OCI-LY1 (cell line): Measurements from ENCODE around the gene TENT4A.

ENCODE experiments used
- H2AFZ ChIP-seq: fragments of 200-600 bp; sonication (generic), shearing (Covaris generic); 2 replicates; pipeline ENCODE4 v1.6.0; 2014; ENCODE audit warnings: antibody characterized with exemption, mild to moderate bottlenecking, low read length
- H3F3A ChIP-seq: fragments of 200-600 bp; sonication (generic), shearing (Covaris generic); 2 replicates; pipeline ENCODE4 v1.6.0; 2014; ENCODE audit warnings: mild to moderate bottlenecking, antibody characterized with exemption, low read length, moderate library complexity; ENCODE audit not compliant: insufficient read depth
- H3K27ac ChIP-seq: fragments of 200-600 bp; sonication (generic); 2 replicates; pipeline ENCODE4 v1.5.1; 2014; ENCODE audit warnings: low read length, mixed run types, mild to moderate bottlenecking, low read depth; ENCODE audit not compliant: poor library complexity, severe bottlenecking
- H3K27me3 ChIP-seq: fragments of 200-600 bp; sonication (generic); 2 replicates; pipeline ENCODE4 v1.6.0; 2014; ENCODE audit warnings: antibody characterized with exemption, mild to moderate bottlenecking, low read length, moderate library complexity; ENCODE audit not compliant: insufficient read depth
- H3K36me3 ChIP-seq: fragments of 200-600 bp; sonication (generic); 2 replicates; pipeline ENCODE4 v1.6.1; 2014; ENCODE audit warnings: mild to moderate bottlenecking, antibody characterized with exemption, low read length, moderate library complexity, mixed read lengths; ENCODE audit not compliant: insufficient read depth
- H3K4me1 ChIP-seq: fragments of 200-600 bp; sonication (generic); 2 replicates; pipeline ENCODE4 v1.5.1; 2014; ENCODE audit warnings: mild to moderate bottlenecking, low read length, moderate library complexity; ENCODE audit not compliant: insufficient read depth, severe bottlenecking
- H3K4me2 ChIP-seq: fragments of 200-600 bp; sonication (generic), shearing (Covaris generic); 2 replicates; pipeline ENCODE4 v1.6.1; 2014; ENCODE audit warnings: low read length
- H3K4me3 ChIP-seq: fragments of 200-600 bp; sonication (generic); 2 replicates; pipeline ENCODE4 v1.5.1; 2014; ENCODE audit warnings: low read length, low read depth, mild to moderate bottlenecking, mixed read lengths; ENCODE audit not compliant: poor library complexity, severe bottlenecking
- H3K79me2 ChIP-seq: fragments of 200-600 bp; shearing (Covaris generic); 2 replicates; pipeline ENCODE4 v1.6.1; 2016; ENCODE audit warnings: mixed run types, low read length, mixed read lengths; ENCODE audit not compliant: insufficient read depth
- H3K9ac ChIP-seq: fragments of 200-600 bp; sonication (generic), shearing (Covaris generic); 2 replicates; pipeline ENCODE4 v1.6.1; 2014; ENCODE audit warnings: mild to moderate bottlenecking, low read length, mixed read lengths
- H3K9me2 ChIP-seq: fragments of 200-600 bp; sonication (generic), shearing (Covaris generic); 2 replicates; pipeline ENCODE4 v1.6.1; 2014; ENCODE audit warnings: low read depth, mild to moderate bottlenecking, low read length, mixed read lengths
- H3K9me3 ChIP-seq: fragments of 200-600 bp; shearing (Covaris generic); 2 replicates; pipeline ENCODE4 v1.6.1; 2014; ENCODE audit warnings: low read length, mixed read lengths
- H4K20me1 ChIP-seq: fragments of 200-600 bp; sonication (generic), shearing (Covaris generic); 2 replicates; pipeline ENCODE4 v1.6.0; 2016; ENCODE audit warnings: mild to moderate bottlenecking, low read length; ENCODE audit not compliant: insufficient read depth
- EZH2 ChIP-seq: fragments of 200-600 bp; sonication (generic), shearing (Covaris generic); IDR thresholded peaks from 2 replicates; pipeline ENCODE4 v1.8.0; 2017; ENCODE audit warnings: borderline replicate concordance, mixed run types, mild to moderate bottlenecking, antibody characterized with exemption, low read length, moderate library complexity, mixed read lengths
- TF ChIP-seq, protein P1 (sequence below): fragments of 200-600 bp; sonication (generic), shearing (Covaris generic); IDR thresholded peaks from 2 replicates; pipeline ENCODE4 v1.5.1; 2017; ENCODE audit warnings: mild to moderate bottlenecking, antibody characterized with exemption, low read length, moderate library complexity, mixed read lengths

The TENT4A gene

GRCh38 chr5:6742081-6742758 lies 29.0 kb downstream of the TENT4A start:
- Histone ChIP-seq H3K36me3 (peaks cover 78% of the 10 kb centered on the region), H3K9me3 (no peaks in the 10 kb centered on the region), H3F3A (no peaks in the 10 kb centered on the region), H4K20me1 (no peaks in the 10 kb centered on the region), H3K27ac (no peak overlapping the region), H3K79me2 (no peaks in the 10 kb centered on the region), H3K27me3 (no peaks in the 10 kb centered on the region), H3K4me1 (no peaks in the 10 kb centered on the region), H2AFZ (no peak overlapping the region), H3K9ac (no peak overlapping the region), H3K4me3 (no peak overlapping the region), H3K9me2 (no peaks in the 10 kb centered on the region), H3K4me2 (no peak overlapping the region)
- TF ChIP-seq, protein P1, sequence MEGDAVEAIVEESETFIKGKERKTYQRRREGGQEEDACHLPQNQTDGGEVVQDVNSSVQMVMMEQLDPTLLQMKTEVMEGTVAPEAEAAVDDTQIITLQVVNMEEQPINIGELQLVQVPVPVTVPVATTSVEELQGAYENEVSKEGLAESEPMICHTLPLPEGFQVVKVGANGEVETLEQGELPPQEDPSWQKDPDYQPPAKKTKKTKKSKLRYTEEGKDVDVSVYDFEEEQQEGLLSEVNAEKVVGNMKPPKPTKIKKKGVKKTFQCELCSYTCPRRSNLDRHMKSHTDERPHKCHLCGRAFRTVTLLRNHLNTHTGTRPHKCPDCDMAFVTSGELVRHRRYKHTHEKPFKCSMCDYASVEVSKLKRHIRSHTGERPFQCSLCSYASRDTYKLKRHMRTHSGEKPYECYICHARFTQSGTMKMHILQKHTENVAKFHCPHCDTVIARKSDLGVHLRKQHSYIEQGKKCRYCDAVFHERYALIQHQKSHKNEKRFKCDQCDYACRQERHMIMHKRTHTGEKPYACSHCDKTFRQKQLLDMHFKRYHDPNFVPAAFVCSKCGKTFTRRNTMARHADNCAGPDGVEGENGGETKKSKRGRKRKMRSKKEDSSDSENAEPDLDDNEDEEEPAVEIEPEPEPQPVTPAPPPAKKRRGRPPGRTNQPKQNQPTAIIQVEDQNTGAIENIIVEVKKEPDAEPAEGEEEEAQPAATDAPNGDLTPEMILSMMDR = no peak

- TF ChIP-seq, protein P1 = no peak
- no peak for TF ChIP-seq EZH2
- H3K9me2 ChIP-seq = no peaks in the 10 kb centered on the region
- no peaks in the 10 kb centered on the region for H3K4me1 ChIP-seq
- H3K79me2 ChIP-seq = no peaks in the 10 kb centered on the region
- no peaks in the 10 kb centered on the region for H4K20me1 ChIP-seq
- no peak overlapping the region for H3K4me2 ChIP-seq
- H3K27me3 ChIP-seq = no peaks in the 10 kb centered on the region
- H3K27ac ChIP-seq = no peak overlapping the region
- H3F3A ChIP-seq = no peaks in the 10 kb centered on the region
- H3K4me3 ChIP-seq = no peak overlapping the region
- H3K9me3 ChIP-seq = no peaks in the 10 kb centered on the region
- H3K9ac ChIP-seq = no peak overlapping the region
- H2AFZ ChIP-seq = no peak overlapping the region
- peaks cover 78% of the 10 kb centered on the region for H3K36me3 ChIP-seq
Observed at GRCh38 chr5:6743161-6743560, 29.9 kb downstream of the TENT4A start.

DNA sequence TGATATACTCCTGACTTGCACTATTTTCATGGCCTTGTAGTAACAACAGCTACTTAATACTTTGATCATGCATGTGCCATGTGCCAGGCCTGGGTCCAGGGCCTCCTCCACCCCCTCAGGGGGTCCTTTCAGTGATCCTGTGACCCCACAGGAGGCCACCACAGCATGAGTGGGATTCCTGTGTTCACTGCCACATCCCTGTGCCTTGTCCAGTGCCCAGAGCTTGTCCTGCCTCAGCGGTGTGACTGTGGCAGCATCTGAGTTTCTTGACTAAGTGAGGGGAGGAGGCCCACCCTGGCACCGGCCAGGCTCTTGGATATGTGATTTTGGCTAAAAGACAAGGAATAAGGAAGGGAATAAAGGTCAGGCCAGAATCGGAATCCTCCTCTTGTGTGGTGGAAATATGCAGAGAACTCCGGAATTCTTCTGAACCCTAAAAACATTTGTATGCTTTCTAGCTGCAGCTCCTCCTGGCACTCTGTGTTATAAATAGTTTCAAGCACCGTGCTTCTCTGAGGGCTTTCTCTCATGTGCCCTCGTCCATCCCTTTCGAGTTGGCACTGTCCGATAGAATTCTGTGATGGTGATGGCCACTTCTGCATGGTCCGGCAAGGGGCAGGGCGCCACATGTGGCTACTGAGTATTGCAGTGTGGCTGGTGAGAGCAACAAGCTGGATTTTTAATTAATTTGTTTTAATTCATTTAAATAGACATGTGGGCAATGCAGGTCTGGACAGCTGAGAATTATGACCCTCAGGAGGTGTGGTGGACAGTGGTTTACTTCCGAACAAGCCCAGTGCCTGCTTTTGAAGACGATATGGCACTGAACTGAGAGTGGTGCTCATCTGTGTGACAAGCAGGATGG lies 31.8 kb downstream of the TENT4A start:
- H3K27ac ChIP-seq = no peak overlapping the region
- TF ChIP-seq EZH2 = no peak
- TF ChIP-seq, protein P1 = no peak
- no peaks in the 10 kb centered on the region for H3F3A ChIP-seq
- H3K79me2 ChIP-seq = no peaks in the 10 kb centered on the region
- H3K9me3 ChIP-seq = no peaks in the 10 kb centered on the region
- H3K9ac ChIP-seq = no peak overlapping the region
- peaks cover 75% of the 10 kb centered on the region for H3K36me3 ChIP-seq
- H3K27me3 ChIP-seq = no peaks in the 10 kb centered on the region
- H3K4me2 ChIP-seq = no peak overlapping the region
- H3K4me3 ChIP-seq = no peak overlapping the region
- no peak overlapping the region for H2AFZ ChIP-seq
- H3K9me2 ChIP-seq = no peaks in the 10 kb centered on the region
- H3K4me1 ChIP-seq = peaks cover 9% of the 10 kb centered on the region
- no peaks in the 10 kb centered on the region for H4K20me1 ChIP-seq
